Amniotic epithelial cell (primary cell): ENCODE measurements around the gene TAS2R46.
"Not testable (repeated sequence)": the region's sequence is repeated elsewhere in the genome, so short reads cannot be mapped to it uniquely, and the experiment has no call there.

Source experiments
- DNase-seq: peaks from one replicate; pipeline ENCODE4 v3.0.0-alpha.2; 2010; ENCODE audit warnings: low read depth

The TAS2R46 gene, protein sequence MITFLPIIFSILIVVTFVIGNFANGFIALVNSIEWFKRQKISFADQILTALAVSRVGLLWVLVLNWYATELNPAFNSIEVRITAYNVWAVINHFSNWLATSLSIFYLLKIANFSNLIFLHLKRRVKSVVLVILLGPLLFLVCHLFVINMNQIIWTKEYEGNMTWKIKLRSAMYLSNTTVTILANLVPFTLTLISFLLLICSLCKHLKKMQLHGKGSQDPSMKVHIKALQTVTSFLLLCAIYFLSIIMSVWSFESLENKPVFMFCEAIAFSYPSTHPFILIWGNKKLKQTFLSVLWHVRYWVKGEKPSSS

GRCh38 chr12:11062194-11062593 is at the start of gene TAS2R46:
TAS2R46 (minus strand) TSS chr12:11062294; CDS start chr12:11062294, 0 bp downstream.
- not testable (repeated sequence) for DNase-seq

- DNase-seq = not testable (repeated sequence)
These were observed 49.1 kb upstream of the TAS2R46 start for GRCh38 chr12:11111213-11111612.

- DNase-seq = no peak
These were observed 46.8 kb upstream of the TAS2R46 start for GRCh38 chr12:11108862-11109261.

DNA sequence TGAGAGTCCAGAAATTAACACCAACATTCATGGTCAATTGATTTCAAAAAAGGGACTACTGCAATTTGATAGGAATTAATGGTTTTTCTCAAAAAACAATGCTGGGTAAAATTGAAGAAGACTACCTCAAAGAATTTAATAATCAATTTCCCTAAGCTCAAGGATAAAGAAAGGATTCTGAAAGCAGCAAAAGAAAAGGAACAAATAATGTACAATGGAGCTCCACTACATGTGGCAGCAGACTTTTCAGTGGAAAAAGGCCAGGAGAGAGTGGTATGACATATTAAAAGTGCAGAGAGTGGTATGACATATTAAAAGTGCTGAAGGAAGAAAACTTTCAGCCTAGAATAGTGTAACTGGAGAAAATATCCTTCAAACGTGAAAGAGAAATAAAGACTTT is 45.6 kb upstream of the TAS2R46 start:
- DNase-seq = no peak

GRCh38 chr12:11106288-11106687 is 44.2 kb upstream of the TAS2R46 start:
- DNase-seq = no peak

DNA sequence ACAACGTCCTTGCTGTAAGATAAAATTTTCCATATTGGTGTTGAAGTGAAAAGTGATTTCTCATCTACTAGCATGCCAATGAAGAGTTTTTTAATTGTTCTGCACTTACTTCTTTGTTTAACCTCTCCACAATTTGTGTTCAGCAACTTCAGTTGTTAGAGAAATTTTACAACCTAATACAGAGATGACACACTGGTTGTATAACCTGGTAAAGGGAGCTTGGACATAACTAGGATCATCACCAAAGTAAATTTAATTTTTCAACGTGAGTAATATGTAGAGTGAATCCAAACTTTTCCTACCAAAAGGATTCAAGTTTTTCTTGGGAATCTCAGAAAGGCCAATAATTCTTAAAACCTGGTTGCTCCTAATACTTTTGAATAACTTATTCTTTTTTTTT is 43.5 kb upstream of the TAS2R46 start:
- DNase-seq = no peak

- not testable (repeated sequence) for DNase-seq
These were observed 32.8 kb upstream of the TAS2R46 start for GRCh38 chr12:11094910-11095309.

- DNase-seq = no peak
These were observed 30.0 kb upstream of the TAS2R46 start, which contains the start of gene TAS2R43 for GRCh38 chr12:11092128-11092527. TAS2R43 (minus strand) TSS chr12:11092313; CDS start chr12:11092229, 84 bp downstream.

- no peak for DNase-seq
These were observed 27.2 kb upstream of the TAS2R46 start for GRCh38 chr12:11089246-11089645.

- DNase-seq = peak; percentile 12
These were observed 23.3 kb upstream of the TAS2R46 start for GRCh38 chr12:11085419-11085818.

- DNase-seq = no peak
These were observed 19.9 kb upstream of the TAS2R46 start for GRCh38 chr12:11081987-11082386.

DNA sequence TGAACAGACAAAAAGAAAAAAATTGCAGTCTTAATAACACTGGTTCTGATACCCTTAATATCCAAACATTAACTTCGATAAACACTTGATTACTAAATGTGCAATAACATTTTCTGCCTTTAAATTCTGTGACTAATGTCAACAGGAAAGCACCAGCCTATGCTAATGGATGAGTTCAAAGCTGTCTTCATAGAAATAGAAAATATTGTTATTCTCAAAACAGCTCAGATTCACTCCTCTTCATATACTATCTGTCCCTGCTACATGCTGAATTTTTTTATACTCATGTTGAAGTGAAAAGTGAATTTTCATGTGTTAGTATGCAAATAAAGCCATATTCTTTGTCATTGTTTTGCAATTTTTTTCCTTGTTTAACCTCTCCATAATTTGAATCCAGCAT is 16.2 kb upstream of the TAS2R46 start:
- no peak for DNase-seq

GRCh38 chr12:11075642-11076041 is 13.5 kb upstream of the TAS2R46 start:
- DNase-seq = no peak

DNA sequence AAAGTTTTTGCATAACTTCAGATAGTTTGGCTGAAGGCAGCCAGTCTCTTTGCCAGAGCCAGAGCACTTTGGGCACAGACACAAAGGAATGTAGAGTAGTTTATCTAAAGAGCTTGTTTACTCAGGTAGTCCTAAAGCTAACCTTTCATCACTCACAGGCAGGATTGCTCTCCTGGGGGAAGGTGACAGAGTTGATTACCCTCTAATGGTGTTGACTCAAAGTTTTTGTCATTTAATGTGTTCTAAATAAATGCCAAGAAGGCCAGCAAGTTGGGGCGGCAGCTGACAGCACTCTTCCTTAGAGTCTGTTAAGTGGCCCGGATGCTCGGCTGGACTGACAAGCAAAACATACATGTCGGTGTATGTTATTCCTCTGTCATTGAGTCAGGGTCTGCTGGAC is 9.3 kb upstream of the TAS2R46 start:
- DNase-seq = no peak

- no peak for DNase-seq
These were observed 8.9 kb upstream of the TAS2R46 start for GRCh38 chr12:11070999-11071398.

DNA sequence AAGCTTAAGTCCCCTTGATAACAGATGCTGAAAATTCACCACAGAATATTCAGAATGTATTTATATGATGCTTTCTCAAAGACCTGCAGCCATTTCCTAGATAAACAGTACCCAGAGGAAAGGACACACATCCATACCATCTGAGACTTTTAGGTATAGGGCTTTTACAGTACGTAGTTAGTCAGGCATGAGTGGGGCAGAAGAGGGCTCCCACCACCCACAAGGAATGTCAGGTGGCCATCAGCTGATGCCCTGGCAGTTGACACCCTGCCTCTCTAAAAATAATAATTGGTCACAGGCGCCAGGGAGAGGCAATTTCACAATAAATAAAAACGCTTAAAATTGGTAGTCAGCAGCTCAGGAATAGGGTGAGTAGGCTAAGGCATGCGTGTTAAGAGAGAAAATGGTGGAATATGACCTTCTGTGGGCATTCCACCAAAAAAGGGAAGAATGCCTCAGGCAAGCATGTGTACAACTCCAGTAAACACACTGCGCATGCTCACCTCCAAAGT is 7.8 kb upstream of the TAS2R46 start:
- no peak for DNase-seq

GRCh38 chr12:11067514-11067913 is 5.4 kb upstream of the TAS2R46 start:
- DNase-seq = no peak

- DNase-seq = peak; percentile 51
These were observed 2.3 kb downstream of the TAS2R46 start for GRCh38 chr12:11059784-11060183.

GRCh38 chr12:11059041-11059440 is 3.1 kb downstream of the TAS2R46 start:
- DNase-seq = no peak

DNA sequence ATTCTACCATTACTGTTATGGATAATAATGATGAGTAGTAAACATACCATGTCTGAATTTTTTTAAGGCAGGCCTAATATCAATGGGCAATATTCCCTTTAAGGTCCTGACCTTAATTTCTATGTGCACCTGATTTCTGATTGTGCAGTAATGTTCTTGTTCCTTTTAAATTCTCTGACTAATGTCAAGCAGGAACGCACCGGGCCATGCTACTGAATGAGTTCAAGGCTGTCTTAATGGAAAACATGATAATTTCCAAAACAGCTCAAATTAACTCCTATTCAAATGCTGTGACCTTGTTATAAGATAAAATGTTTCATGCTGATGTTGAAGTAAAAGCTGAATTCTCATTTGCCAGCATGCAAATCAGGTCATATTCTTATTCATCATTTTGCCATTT is 6.8 kb downstream of the TAS2R46 start:
- no peak for DNase-seq

GRCh38 chr12:11049806-11050531 is 12.1 kb downstream of the TAS2R46 start:
- DNase-seq = not testable (repeated sequence)

DNA sequence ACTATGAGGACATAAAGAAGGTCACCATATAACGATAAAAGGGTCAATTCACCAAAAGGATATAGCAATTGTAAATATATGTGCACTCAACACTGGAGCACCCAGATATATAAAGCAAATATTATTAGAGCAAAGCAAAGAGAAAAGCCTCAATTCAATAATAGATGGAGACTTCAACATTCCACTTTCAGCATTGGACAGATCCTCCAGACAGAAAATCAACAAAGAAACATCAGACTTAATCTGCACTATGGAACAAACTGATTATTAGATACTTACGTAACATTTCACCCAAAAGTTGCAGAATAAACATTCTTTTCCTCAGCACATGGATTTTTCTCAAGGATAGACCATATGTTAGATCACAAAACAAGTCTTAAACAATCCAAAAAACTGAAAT is 20.7 kb downstream of the TAS2R46 start:
- peak; percentile 3 for DNase-seq

GRCh38 chr12:11040162-11040561 is 21.9 kb downstream of the TAS2R46 start:
- DNase-seq = no peak
